ENCODE measurements around the gene LMF1. TPM values are rescaled to one million over a fixed set of nuclear protein-coding genes. Genes with fewer than 3 reads are reported as not detected.

Gene LMF1
- 8.4 to 14.3 TPM (median 9.5 TPM) in 5 replicates for total RNA-seq (2022; extraction: Qiagen RNA extraction)

DNA sequence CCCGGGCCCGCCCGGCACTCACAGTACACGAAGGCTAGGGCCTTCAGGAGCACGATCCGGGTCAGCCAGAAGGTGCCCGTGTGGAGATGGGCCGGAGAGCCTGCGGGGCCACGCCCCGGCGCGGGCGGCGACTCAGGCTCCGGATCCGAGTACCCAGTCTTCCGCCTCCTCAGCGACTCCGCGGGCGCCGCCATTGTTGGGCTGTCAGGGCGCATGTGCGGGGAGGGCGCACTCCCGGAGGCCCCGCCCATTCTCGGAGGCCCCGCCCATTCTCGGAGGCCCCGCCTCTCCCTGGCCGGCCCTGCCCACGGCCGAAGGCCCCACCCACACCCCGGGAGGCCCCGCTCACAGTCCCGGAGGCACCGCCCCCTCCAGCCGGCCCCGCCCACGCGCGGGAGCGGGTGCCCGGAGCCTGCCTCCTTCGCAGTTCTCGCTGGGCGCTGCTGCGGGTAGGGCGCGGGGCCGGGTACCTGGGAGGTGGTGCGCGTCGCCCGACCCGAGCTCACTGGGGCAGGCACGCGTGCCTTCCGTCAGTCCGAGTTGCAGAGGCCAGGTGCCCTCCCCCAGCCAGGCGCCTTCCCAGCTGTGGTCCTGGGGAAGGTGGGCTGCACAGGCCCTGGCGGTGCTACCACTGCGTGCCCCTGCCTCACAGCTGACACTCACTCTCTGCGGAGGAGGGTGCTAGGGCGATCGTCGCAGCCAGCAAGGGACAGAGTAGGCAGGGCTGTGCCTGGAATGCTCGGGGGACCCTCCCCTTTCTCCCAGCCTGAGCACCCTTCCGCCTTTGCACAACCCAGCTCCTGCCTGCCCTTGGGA lies at the start of gene LMF1:
Gene LMF1 (minus strand): TSS at position 219 of the 816 bp plus-strand sequence. CDS start 4 bp downstream, at position 215.

DNA sequence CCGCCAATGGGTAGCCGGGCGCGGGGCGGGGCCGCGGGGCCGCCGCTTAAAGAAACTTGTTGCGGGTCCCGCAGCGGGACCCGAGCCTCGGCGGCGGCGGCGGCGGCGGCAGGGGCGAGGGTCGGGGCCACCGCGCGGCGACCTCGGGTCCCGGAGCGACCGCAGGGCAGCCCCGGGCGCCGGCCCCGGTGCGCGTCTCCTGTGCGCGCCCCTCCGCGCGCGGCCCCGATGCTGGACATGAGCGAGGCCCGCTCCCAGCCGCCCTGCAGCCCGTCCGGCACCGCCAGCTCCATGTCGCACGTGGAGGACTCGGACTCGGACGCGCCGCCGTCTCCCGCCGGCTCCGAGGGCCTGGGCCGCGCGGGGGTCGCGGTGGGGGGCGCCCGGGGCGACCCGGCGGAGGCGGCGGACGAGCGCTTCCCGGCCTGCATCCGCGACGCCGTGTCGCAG lies 10.9 kb upstream of the LMF1 start, which contains the start of gene SOX8:
Gene SOX8 (plus strand): TSS at position 76 of the 450 bp plus-strand sequence. CDS start 153 bp downstream, at position 229.

Other genes with a start within 250 kb of the LMF1 start
- gene ANTKMT, start 249.8 kb downstream of the LMF1 start, total RNA-seq (2022; extraction: Qiagen RNA extraction) = 23.4 to 64.7 TPM (median 56.5 TPM) in 5 replicates
- 5.0 to 6.3 TPM (median 5.8 TPM) in 5 replicates for gene CCDC78, start 244.5 kb downstream of the LMF1 start, total RNA-seq (2022; extraction: Qiagen RNA extraction)
- gene HAGHL, start 243.9 kb downstream of the LMF1 start, total RNA-seq (2022; extraction: Qiagen RNA extraction) = 16.0 to 19.2 TPM (median 18.8 TPM) in 5 replicates
- 25.8 to 31.1 TPM (median 27.7 TPM) in 5 replicates for gene CIAO3, start 230.0 kb downstream of the LMF1 start, total RNA-seq (2022; extraction: Qiagen RNA extraction)
- gene MSLN, start 210.2 kb downstream of the LMF1 start, total RNA-seq (2022; extraction: Qiagen RNA extraction) = 2.5 to 4.0 TPM (median 3.1 TPM) in 5 replicates
- gene RPUSD1, start 182.6 kb downstream of the LMF1 start, total RNA-seq (2022; extraction: Qiagen RNA extraction) = 36.3 to 54.3 TPM (median 50.8 TPM) in 5 replicates
- gene CHTF18, start 182.4 kb downstream of the LMF1 start, total RNA-seq (2022; extraction: Qiagen RNA extraction) = 16.6 to 25.7 TPM (median 24.4 TPM) in 5 replicates
- gene GNG13, start 170.2 kb downstream of the LMF1 start, total RNA-seq (2022; extraction: Qiagen RNA extraction) = 0.14 TPM in 1 of 5 replicates, not detected in the others
- gene SOX8, start 10.8 kb upstream of the LMF1 start, total RNA-seq (2022; extraction: Qiagen RNA extraction) = 2.1 to 3.0 TPM (median 2.7 TPM) in 5 replicates
- 0.38 to 0.74 TPM (median 0.59 TPM) in 5 replicates for gene SSTR5, start 101.8 kb upstream of the LMF1 start, total RNA-seq (2022; extraction: Qiagen RNA extraction)
- gene C1QTNF8, start 125.3 kb upstream of the LMF1 start, total RNA-seq (2022; extraction: Qiagen RNA extraction) = 0.08 TPM in 1 of 5 replicates, not detected in the others
- gene CACNA1H, start 182.1 kb upstream of the LMF1 start, total RNA-seq (2022; extraction: Qiagen RNA extraction) = 13.0 to 17.0 TPM (median 15.9 TPM) in 5 replicates